HepG2 (cell line): ENCODE data around the gene ACTN3. TPM values are rescaled to one million over a fixed set of nuclear protein-coding genes. Genes with fewer than 3 reads are reported as not detected.

Experiments used
- ATAC-seq: fragments of 200-7000 bp; cut with Tn5 transposase; 3 replicates; pipeline ENCODE4 v1.9.1; 2020; ENCODE audit warnings: mild to moderate bottlenecking, moderate library complexity
- BruUV-seq: library from RNA; stranded (reverse); fragments of 400-500 nt; replicated peaks from 2 replicates; lab custom pipeline; 2021; lab: Mats Ljungman, UMichigan
- CTCF ChIA-PET: fragments of 300-600 bp; formaldehyde crosslinking; extraction: SDS; loops from one replicate; lab custom pipeline; 2021; ENCODE audit warnings: low total read pairs, inconsistent platforms, low intra/inter-chr PET ratio; lab: Yijun Ruan, JAX
- POLR2A ChIA-PET: fragments of 350-600 bp; sonication (Branson Sonifier 250); formaldehyde crosslinking; loops from one replicate; lab custom pipeline; 2020; ENCODE audit warnings: antibody characterized with exemption, inconsistent platforms; lab: Yijun Ruan, JAX
- DNase-seq: peaks from one replicate; pipeline ENCODE4 v3.0.0-alpha.2; 2015; ENCODE audit warnings: low spot score
- FAIRE-seq: peaks from 3 replicates; lab custom pipeline; 2011; peaks lifted over from hg19 to GRCh38; lab: Jason Lieb, UNC
- H2AFZ ChIP-seq: one replicate; pipeline ENCODE4 v1.6.1; 2011; ENCODE audit warnings: low read length, inconsistent platforms
- H3K27ac ChIP-seq: fragments of 300-600 bp; 3 replicates; pipeline ENCODE4 v1.8.0; 2011; ENCODE audit warnings: mixed run types, mild to moderate bottlenecking, mixed read lengths, low read length, inconsistent platforms; ENCODE audit not compliant: insufficient read depth; ENCODE audit errors: extremely low read length
- H3K27me3 ChIP-seq, 2 experiments: fragments of 200-600 bp in 1 of 2; 2 replicates in 1 of 2; 3 replicates in 1 of 2; pipeline versions ENCODE4 v1.6.0 to v1.8.0; 2011; ENCODE audit warnings: low read length in 2 of 2, mild to moderate bottlenecking in 2 of 2, moderate library complexity in 2 of 2, inconsistent platforms in 1 of 2; ENCODE audit not compliant: insufficient read depth in 2 of 2, control insufficient read depth in 1 of 2
- H3K36me3 ChIP-seq, 2 experiments: fragments of 200-600 bp in 1 of 2; replicated peaks in 1 of 2; 2 replicates in 1 of 2; 3 replicates in 1 of 2; pipeline versions ENCODE4 v1.5.1 to v1.8.0; 2011; ENCODE audit warnings: low read length in 2 of 2, inconsistent platforms in 1 of 2; ENCODE audit not compliant: insufficient read depth in 2 of 2, control insufficient read depth in 1 of 2
- H3K4me1 ChIP-seq: 2 replicates; pipeline ENCODE4 v1.5.1; 2012; ENCODE audit warnings: low read length, inconsistent platforms; ENCODE audit not compliant: insufficient read depth
- H3K4me2 ChIP-seq: 2 replicates; pipeline ENCODE4 v1.6.0; 2011; ENCODE audit warnings: low read depth, low read length, inconsistent platforms
- H3K4me3 ChIP-seq, 3 experiments: fragments of 200-600 bp in 1 of 3; sonication (generic), shearing (Covaris generic) in 1 of 3; replicated peaks in 1 of 3; 2 replicates each; pipeline ENCODE4 v1.5.1; 2011 to 2016; ENCODE audit warnings: low read length in 3 of 3, inconsistent platforms in 2 of 3, low read depth in 2 of 3, mild to moderate bottlenecking in 2 of 3, control low read depth in 1 of 3, mixed read lengths in 1 of 3; ENCODE audit not compliant: insufficient read depth in 1 of 3
- H3K79me2 ChIP-seq: one replicate; pipeline ENCODE4 v1.6.1; 2011; ENCODE audit warnings: low read length, inconsistent platforms; ENCODE audit not compliant: insufficient read depth
- H3K9ac ChIP-seq: 2 replicates; pipeline ENCODE4 v1.6.0; 2011; ENCODE audit warnings: mild to moderate bottlenecking, low read depth, low read length, inconsistent platforms; ENCODE audit not compliant: insufficient read depth
- H3K9me3 ChIP-seq: 2 replicates; pipeline ENCODE4 v1.5.1; 2012; ENCODE audit warnings: mild to moderate bottlenecking, low read length
- H4K20me1 ChIP-seq: 2 replicates; pipeline ENCODE4 v1.6.0; 2011; ENCODE audit warnings: inconsistent platforms, mild to moderate bottlenecking, low read length, moderate library complexity; ENCODE audit not compliant: insufficient read depth
- ATM ChIP-seq: fragments of 450-650 bp; IDR thresholded peaks from 2 replicates; pipeline ENCODE4 v1.7.1; 2017; ENCODE audit warnings: mild to moderate bottlenecking, borderline replicate concordance
- FUBP1 ChIP-seq: sonication (generic); formaldehyde crosslinking; IDR thresholded peaks from 2 replicates; pipeline ENCODE4 v1.5.1; 2020; ENCODE audit warnings: missing genetic modification reagents, mild to moderate bottlenecking, borderline replicate concordance
- MLXIP ChIP-seq: sonication (generic); formaldehyde crosslinking; IDR thresholded peaks from 2 replicates; pipeline ENCODE4 v1.9.0; 2021; ENCODE audit warnings: missing genetic modification reagents, borderline replicate concordance
- NFIC ChIP-seq: IDR thresholded peaks from 2 replicates; pipeline ENCODE4 v1.6.1; 2012; ENCODE audit warnings: mild to moderate bottlenecking, low read length, inconsistent platforms
- ZBTB42 ChIP-seq: sonication (generic); formaldehyde crosslinking; IDR thresholded peaks from 2 replicates; pipeline ENCODE4 v1.5.0; 2020; ENCODE audit warnings: mild to moderate bottlenecking, missing genetic modification reagents
- ZNF280B ChIP-seq: sonication (generic); formaldehyde crosslinking; IDR thresholded peaks from 2 replicates; pipeline ENCODE4 v1.5.0; 2020; ENCODE audit warnings: missing genetic modification reagents, mild to moderate bottlenecking, borderline replicate concordance
- ZNF281 ChIP-seq: sonication (generic); formaldehyde crosslinking; IDR thresholded peaks from 2 replicates; pipeline ENCODE4 v1.4.0; 2020; ENCODE audit warnings: missing genetic modification reagents, borderline replicate concordance
- ZNF549 ChIP-seq: sonication (generic); formaldehyde crosslinking; IDR thresholded peaks from 2 replicates; pipeline ENCODE4 v1.5.0; 2020; ENCODE audit warnings: missing genetic modification reagents
- WGBS: methylation state at CpG from one replicate; pipeline ENCODE4 v1.1.6; 2017; ENCODE audit warnings: low lambda C conversion rate; 5-methylcytosine and 5-hydroxymethylcytosine counted together
- in situ Hi-C: cut with HindIII; loops from 2 replicates; pipeline ENCODE4 v1.10.0; 2017; ENCODE audit warnings: low pct_unique_long_range_greater_than_20kb; ENCODE audit not compliant: extremely low pct_ligation_motif_present
- intact Hi-C: fragments of 100-400 bp; cut with micrococcal nuclease; formaldehyde crosslinking; loops from one replicate; pipeline ENCODE4 v1.10.0; 2022; ENCODE audit not compliant: unreplicated experiment
- polyA plus RNA-seq, 8 experiments: library from polyadenylated mRNA; depleted of rRNA in 3 of 8; stranded (reverse) in 7 of 8; unstranded in 1 of 8; fragments of >200 nt; fragmentation: Illumina TruSeq in 4 of 8; extraction: Trizol in 4 of 8; gene quantifications; 2 replicates each; pipeline versions ENCODE4 v1.2.1 to v1.2.3, GENCODE V29; 2011 to 2016; ENCODE audit warnings: low read depth in 4 of 8, missing spikeins in 1 of 8, mixed read lengths in 1 of 8; ENCODE audit not compliant: insufficient read depth in 1 of 8
- total RNA-seq, 5 experiments: library from RNA; depleted of rRNA; stranded (reverse); fragments of >200 nt; fragmentation: Illumina TruSeq; extraction: Trizol; gene quantifications; 2 replicates each; pipeline ENCODE4 v1.2.3, GENCODE V29; 2016; ENCODE audit warnings: low read depth in 1 of 5

ACTN3 gene
- total and polyA plus RNA-seq, 2 of the 13 experiments (the other 11 are each of a cell fraction or from before 2014, with no cell fraction given), result 0.04 to 0.09 TPM

GRCh38 chr11:66581261-66581660 lies 34.6 kb downstream of the ACTN3 start:
- Histone ChIP-seq H3K4me3 (no peak overlapping the region), H3K27ac (no peak overlapping the region), H3K27me3 (no peaks in the 10 kb centered on the region), H3K4me1 (peaks cover 26% of the 10 kb centered on the region), H2AFZ (no peak overlapping the region), H3K4me2 (no peak overlapping the region), H3K79me2 (no peaks in the 10 kb centered on the region), H3K9ac (no peak overlapping the region), H3K36me3 (no peaks in the 10 kb centered on the region), H4K20me1 (no peaks in the 10 kb centered on the region), H3K9me3 (no peaks in the 10 kb centered on the region; the same call in 1 of the 2 replicates)
- ATAC-seq (no peak), FAIRE-seq (no peak), DNase-seq (no peak)
- intact Hi-C loops (no loop called here), in situ Hi-C loops (no loop called here)
- ChIA-PET POLR2A (interaction anchor here (1.0 to 1.8 kb wide), 4 partner anchors 12 to 97 kb away, joined by 3 to 9 read pairs (median 4); partner anchors contain the start of genes CCDC87, CCS and RBM4B), CTCF (no interaction called here)
- 44% methylated on average over 3 of the region's 3 CpGs for WGBS
- BruUV-seq, result no TSS peak
- no peak for TF ChIP-seq NFIC
- no peak for TF ChIP-seq ATM
- TF ChIP-seq ZBTB42 (CRISPR knock-in tag), result no peak
- no peak for TF ChIP-seq FUBP1
- TF ChIP-seq ZNF280B (CRISPR knock-in tag), result no peak
- 0 out of 2 replicates have a peak, but pooled peaks have one; percentile 7 for TF ChIP-seq ZNF281 (CRISPR knock-in tag)
- no peak for TF ChIP-seq ZNF549 (CRISPR knock-in tag)
- TF ChIP-seq MLXIP (CRISPR knock-in tag), result no peak
